HG03039 (cell line): ENCODE measurements around the gene LARP4.
"Not testable (repeated sequence)": the region's sequence is repeated elsewhere in the genome, so short reads cannot be mapped to it uniquely, and the experiment has no call there.

ENCODE experiments used
- ATAC-seq: cut with Tn5 transposase; IDR thresholded peaks from one replicate; pipeline ENCODE4 v1.9.1; 2021; ENCODE audit warnings: mild to moderate bottlenecking, moderate library complexity; ENCODE audit not compliant: unreplicated experiment

LARP4 gene

DNA sequence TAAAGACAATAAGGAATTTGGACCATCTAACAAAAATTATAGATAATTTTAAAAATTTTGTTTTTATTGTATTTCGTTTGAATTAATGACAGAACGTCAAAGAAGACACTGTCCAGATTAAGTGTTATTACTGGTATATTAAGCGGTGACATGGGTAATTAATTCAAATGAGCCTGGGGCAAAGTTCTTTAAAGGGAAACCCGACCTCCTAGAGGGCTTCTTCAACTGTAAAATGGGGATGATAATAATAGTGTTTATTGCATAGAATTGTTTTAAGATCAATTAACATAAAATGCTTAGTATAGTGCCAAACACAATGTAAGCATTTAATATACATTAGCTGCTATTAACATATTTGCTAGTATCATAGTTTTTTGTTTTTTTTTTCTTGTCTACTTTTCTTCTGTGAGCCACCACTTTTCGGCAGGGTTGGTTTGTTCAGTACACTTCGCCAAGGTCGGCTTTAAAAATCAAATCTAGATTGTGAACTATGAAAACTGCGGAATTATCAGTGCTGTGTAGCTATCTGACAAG is 514 bp upstream of the LARP4 start:
- no peak for ATAC-seq

DNA sequence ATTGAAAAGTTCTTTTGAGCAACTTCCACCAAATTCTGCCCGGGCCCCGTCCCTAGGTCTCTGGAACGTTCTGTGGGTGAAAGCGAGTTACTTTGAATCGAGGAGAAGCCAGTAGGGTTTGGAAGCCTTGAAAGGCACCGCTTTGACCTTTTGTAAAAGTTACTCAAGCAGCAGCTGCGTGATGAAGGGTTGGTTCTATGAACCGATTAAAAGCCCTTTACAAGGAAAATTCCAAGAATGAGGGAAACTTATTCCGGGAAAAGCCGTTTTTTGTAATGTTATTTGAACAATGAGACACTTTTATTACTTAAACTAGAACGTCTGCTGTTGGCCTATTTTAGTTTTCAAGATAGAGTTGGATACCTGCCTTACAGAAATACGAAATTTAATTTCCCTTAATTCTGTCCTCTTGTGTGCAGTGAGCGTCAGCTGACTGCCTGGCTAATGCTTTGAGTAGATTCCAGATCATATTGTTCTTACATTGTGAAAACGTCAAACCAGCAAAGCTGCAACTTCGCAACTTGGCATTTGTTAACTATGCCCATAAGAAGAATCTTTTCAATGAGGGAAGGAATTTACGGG is 906 bp downstream of the LARP4 start:
- peak; percentile 5 for ATAC-seq

DNA sequence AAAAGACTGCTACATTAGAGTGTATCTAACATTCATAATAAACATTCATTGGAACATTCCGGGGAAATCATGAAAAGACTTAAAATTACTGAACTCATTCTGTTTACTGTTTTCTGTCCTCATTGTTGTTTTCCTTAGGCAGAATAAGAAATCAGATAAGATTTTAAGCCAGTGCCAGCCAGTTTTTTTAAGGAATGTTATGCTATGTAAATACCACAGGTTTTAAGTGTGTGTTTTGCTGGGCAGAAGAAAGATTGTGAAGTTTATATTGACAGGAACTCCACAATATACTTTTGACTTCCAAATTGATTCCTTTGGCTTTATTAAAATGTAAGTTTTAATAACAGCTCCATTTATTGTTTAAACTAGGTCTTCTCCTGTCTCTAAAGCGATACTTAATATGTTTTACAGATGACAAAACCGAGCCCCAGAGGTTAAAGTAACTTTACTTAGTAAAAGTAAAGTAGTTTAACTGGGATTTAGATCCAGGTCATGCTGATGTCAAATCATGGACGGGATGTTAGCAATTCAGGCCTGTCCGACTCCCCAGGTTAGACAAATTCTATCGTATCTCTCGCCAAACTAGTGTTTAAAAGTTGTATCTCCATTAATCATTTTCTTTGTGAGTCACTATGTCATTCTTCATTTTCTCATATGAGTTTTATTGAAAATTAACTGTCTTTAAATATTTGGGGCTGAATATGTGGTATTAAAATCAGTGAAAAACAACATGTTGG is 1.7 kb downstream of the LARP4 start:
- ATAC-seq, result no peak

DNA sequence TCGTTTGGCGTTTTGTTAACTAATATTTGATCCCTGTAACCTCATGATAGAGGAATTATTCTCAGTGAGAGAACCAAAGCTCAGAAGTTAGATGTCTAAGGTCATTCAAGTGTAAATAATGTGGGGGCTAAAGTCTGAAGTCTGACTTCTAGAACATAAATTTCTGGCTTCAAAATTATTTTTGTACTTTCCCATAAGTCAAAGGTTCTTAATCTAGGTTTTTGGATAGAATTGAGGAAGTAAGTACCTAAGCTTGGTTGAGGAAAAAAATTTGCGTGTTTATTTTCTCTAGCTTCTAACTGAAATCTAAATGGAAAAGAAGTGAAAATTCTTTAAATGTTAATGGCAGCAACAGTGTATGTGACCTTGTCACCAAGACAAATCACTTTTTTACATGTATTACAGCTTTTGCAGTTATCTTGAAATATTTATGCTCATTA is 2.3 kb downstream of the LARP4 start:
- ATAC-seq, result no peak

DNA sequence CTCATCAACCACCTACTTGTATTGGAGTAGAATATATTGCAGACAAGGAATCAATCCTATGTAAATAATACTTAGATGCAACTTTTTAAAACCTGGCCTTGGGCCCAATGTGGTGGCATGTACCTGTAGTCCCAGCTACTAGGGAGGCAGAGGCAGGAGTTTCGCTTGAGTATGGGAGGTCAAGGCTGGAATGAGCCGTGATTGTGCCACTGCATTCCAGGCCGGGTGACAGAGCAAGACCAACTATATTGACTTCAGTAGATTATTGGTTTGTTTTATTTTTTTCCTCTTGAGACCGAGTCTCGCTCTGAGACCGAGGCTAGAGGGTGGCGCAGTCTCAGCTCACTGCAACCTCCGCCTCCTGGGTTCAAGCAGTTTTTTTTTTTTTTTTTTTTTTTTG is 3.6 kb downstream of the LARP4 start:
- ATAC-seq, result no peak

DNA sequence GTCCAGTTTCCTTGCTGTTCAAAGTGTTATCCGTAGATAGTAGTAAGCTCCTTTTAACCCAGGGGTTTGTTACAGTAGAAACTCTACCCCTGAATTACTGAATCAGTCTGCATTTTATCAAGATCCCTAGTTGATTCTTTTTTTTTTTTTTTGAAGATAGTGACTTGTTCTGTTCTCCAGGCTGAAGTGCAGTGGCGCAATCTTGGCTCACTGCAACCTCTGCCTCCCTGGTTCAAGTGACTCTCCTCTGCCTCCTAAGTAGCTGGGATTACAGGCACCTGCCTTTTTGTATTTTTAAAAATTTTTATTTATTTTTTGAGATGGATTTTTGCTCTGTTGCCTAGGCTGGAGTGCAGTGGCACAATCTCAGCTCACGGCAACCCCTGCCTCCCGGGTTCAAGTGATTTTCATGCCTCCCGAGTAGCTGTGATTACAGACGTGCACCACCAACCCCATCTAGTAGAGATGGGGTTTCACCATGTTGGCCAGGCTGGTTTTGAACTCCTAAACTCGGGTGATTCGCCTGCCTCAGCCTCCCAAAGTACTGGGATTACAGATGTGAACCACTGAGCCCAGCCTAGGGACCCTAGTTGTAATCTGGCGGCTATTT is 10.5 kb downstream of the LARP4 start:
- no peak for ATAC-seq

DNA sequence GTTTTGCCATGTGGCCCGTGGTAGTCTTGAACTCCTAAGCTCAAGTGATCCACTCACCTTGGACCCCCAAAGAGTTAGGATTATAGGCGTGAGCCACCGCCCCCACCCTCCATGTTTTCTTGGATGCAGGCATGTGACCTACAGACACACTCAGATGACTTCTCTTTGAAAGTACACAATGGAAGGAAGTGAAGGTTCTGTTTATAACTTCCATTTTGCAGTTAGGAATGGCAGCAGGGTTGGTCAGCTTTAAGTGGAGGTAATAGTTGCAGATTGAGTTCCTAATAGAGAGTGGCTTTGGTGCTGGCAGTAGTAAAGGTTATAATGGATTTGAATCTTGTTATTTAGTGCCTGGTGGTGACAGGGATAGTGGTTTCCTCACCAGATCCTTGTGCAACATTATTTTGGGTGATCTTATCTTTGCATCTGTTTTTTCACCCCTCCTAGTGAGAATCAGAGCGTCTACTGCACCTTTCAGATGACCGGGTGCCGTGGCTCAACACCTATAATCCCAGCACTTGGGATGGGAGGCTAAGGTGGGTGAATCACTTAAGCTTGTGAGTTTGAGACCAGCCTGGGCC is 15.3 kb downstream of the LARP4 start:
- ATAC-seq, result no peak

DNA sequence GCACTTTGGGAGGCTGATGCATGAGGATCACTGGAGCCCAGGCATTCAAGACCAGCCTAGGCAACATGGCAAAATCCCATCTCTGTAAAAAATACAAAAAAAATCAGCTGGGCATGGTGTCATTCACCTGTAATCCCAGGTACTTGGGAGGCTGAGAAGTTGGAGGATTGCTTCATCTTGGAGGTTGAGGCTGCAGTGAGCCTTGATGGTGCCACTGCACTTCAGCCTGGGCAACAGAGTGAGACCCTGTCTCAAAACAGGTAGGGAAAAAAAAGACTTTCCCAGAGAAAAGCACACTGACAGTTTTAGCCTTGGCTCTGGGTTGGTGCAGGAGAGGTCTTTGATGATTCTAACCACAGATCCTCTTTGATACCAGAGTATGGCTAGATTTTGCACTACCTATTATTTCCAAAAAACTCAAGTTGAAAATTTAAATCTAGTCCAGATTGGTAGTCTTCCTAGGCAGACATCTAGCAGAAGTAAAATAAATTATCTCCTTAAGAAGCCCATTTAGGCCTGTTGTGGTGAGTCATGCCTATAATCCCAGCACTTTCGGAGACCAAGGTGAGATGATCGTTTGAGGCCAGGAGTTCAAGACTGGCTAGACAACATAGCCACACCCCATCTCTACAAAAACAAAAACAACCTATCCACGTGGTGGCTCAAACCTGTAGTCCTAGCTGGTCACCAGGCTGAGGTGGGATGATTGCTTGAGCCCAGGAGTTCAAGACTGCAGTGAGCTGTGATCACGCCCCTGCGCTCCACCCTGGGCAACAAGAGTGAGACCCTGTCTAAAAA is 18.6 kb downstream of the LARP4 start:
- ATAC-seq, result no peak

DNA sequence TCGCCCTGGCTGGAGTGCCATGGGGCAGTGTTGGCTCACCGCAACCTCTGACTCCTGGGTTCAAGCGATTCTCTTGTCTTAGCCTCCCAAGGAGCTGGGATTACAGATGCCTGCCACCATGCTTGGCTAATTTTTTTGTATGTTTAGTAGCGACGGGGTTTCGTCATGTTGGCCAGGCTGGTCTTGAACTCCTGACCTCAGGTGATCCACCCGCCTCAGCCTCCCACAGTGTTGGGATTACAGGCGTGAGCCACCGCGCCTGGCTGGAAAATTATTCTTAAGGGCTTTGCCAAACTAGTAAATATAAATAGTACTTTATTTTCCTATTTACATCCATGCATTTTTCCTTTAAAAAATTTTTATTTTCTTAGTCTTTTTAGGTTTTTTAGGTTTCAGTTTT is 22.2 kb downstream of the LARP4 start:
- not testable (repeated sequence) for ATAC-seq

DNA sequence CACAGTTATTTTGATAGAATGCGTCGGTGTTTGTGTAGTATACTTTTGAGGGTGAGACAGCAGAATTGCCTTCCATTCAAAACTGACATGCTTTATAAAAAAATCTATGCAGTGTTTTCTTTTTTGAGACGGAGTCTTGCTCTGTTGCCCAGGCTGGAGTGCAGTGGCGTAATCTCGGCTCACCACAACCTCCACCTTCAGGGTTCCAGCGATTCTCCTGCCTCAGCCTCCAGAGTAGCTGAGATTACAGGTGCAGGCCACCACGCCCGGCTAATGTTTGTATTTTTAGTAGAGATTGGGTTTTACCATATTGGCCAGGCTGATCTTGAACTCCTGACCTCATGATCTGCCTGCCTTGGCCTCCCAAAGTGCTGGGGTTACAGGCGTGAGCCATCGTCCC is 22.7 kb downstream of the LARP4 start:
- ATAC-seq, result not testable (repeated sequence)

DNA sequence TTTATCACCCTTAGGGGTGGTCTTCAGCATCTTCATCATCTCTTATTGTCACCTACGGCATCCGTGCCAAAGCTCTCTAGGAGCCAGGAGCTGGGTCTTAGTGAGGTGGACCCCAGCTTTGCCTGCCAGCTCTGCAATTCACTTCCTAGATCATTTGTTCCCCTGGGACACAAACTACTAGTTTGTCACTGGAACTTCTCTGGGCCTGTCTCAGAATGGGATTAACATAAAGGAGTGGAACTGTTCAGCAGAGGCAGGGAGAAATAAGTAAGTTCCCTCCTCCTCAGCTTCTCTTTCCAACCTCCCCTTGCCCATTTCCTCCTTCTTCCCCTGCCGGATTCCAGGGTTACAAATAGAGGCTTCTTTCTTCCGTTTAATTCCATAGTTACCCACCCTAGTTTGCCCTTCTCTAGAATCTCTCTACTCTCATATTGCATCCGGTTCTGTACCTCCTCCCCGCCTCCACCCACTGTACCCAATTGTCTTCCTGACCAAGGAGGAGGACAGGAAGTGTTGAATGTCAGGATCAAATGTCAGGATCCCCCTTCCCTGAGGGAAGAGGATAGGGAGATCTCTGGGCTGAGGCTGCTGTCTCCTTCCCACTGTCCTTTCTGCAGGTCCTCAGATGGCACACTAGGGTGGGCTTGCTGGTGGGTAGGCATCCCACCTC is 25.0 kb downstream of the LARP4 start:
- no peak for ATAC-seq

DNA sequence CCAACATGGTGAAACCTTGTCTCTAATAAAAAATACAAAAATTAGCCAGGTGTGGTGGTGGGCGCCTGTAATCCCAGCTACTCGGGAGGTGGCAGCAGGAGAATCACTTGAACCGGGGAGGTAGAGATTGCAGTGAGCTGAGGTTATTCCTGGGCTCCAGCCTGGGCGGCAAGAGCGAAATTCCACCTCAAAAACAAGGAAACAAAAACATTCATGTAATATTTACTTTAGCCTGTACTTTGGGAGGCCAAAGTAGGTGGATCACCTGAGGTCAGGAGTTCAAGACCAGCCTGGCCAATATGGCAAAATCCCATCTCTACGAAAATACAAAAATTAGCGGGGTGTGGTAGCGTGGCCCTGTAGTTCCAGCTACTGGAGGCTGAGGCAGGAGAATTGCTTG is 31.0 kb downstream of the LARP4 start:
- ATAC-seq, result not testable (repeated sequence)

DNA sequence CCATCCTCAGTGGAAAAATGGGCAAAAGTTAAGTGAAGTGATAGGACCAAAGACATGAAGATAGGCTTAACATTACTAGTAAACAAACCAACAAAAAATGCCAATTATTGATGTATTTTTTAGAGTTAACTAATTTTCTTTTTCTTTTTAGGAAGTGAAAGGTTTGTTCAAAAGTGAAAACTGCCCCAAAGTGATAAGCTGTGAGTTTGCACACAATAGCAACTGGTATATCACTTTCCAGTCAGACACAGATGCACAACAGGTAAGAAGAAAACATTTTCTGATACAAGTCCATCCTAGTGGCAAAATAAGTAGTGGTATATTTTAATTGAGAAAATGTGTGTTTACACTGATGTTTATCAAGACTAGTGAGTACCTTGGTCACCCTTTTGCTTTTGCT is 39.6 kb downstream of the LARP4 start:
- no peak for ATAC-seq

DNA sequence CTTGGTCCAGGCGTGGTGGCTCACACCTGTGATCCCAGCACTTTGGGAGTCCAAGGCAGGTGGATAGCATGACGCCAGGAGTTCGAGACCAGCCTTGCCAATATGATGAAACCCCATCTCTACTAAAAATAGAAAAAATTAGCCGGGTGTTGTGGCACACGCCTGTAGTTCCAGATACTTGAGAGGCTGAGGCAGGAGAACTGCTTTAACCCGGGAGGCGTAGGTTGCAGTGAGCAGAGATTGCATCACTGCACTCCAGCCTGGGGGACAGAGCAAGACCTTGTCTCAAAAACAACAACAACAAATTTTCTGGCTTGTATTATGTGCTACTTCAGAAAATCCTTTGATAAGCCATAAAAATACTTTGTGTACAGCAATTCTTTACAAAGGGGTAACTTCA is 41.1 kb downstream of the LARP4 start:
- ATAC-seq, result no peak

DNA sequence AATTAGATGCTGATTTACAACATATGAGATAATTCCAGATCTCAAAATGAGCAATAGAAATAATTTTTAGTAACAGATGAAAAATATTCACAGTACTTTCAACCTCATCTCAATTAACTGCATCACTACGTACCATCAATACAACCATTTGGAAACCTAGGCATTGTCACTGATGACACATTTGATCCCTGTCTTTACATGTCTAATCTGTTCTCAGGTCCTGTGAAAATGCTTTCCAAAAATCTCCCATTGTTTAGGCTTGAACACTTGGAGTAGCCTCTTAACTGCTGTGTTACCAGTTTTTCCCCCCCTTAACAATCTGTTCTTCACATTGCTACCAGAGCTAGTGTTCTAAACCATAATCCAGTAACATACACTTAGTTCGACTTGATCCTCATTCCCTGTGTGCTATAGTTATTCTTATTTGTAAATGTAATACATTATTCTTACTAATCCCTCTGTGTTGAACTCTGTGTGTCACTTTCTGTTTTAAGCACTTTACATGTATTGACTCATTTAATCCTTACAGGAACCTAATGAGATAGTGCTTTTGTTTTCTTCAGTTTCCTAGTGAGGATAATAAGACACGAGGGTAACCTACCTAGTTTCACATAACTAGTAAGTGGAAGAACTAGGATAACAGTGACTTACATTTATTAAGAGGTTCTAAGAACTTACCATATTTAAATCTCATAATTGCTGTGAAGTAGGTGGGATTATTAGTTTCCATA is 41.7 kb downstream of the LARP4 start:
- no peak for ATAC-seq

DNA sequence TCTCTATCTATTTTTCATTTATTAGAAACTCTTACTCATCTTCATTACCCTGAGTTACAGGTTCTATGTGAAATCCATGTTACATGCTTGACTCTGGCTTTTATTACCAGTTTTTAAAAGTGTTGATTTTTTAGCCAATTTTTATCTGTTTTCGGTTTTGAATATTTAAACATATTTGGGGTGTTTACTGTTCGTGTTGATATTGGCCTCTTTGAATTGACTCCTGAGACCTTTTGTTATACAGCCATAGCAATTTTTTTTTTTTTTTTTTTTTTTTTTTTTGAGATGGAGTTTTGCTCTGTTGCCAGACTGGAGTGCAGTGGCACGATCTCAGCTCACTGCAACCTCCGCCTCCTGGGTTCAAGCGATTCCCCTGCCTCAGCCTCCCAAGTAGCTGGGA is 49.0 kb downstream of the LARP4 start:
- not testable (repeated sequence) for ATAC-seq

DNA sequence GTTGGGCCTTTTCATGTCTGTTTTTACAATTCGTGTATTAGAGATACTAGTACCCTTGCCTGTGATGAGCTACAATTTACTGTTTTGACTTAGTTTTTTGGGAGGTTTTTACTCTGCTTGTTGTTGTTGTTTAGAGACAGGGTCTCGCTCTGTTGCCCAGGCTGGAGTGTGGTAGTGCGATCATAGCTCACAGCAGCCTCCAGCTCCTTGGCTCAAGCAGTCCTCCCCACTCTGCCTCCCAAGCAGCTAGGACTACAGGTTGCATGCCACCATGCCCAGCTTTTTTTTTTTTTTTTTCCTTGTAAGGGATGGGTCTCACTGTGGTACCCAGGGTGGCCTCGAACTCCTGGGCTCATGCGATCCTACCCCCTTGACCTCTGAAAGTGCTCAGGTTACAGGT is 52.1 kb downstream of the LARP4 start:
- no peak for ATAC-seq

DNA sequence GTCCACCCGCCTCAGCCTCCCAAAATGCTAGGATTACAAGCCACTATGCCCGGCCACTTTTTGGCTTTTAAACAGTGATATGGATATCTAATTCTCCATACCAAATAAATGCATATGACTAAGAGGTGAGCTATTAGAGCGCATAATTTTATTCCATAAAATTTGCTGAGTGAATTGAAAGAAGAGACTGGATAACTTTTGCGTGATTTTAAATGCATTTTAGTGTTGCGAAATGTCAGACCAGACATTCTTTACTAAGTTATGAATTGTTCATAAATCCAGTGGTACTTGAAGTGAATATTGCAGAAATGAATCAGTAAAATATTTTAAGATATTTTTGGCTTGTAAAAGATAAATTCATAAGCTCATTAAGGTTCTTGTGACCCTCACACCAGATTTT is 53.2 kb downstream of the LARP4 start:
- ATAC-seq, result no peak

DNA sequence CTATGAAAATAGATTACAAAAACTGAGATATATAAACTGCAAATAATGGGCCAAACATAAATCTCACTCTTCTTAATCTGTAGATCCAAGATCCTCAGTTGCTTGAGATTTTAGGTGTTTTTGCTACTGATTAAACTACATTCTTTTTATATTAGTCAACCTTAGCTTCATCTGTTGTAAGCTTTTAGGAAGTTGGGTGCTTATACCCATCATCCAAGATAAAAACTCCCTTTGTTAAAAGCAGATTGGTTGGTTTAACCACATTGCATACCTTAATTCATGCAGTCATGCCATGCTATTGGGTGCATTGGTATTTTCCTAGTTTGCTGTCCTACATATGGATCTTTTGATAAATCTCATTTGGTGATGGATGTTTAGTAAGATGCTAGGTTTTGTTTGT is 57.9 kb downstream of the LARP4 start:
- no peak for ATAC-seq

DNA sequence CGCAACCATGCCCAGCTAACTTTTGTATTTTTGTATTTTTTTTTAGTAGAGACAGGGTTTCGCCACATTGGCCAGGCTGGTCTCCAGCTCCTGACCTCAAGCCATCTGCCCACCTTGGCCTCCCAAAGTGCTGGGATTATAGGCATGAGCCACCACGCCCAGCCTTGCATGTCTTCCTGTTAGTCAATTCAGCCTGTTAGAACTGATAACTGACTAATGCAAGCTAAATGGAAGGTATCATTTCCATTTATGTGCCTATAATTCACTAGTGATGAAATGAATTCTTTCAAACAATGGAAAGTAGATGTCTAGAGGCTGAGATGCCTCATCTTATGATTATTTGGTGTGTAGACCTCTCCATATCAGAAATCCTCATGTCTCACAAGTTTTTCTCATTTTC is 66.8 kb downstream of the LARP4 start:
- ATAC-seq, result no peak
